NCI-H748 treated with DMSO at 0.1 percent for 48 hours (cell line): ENCODE measurements around the gene USP17L18.
"Not testable (repeated sequence)": the region's sequence is repeated elsewhere in the genome, so short reads cannot be mapped to it uniquely, and the experiment has no call there.

Source experiments
- DNase-seq: peaks from one replicate; lab custom pipeline; 2025; lab: John Stamatoyannopoulos, UW

The USP17L18 gene

DNA sequence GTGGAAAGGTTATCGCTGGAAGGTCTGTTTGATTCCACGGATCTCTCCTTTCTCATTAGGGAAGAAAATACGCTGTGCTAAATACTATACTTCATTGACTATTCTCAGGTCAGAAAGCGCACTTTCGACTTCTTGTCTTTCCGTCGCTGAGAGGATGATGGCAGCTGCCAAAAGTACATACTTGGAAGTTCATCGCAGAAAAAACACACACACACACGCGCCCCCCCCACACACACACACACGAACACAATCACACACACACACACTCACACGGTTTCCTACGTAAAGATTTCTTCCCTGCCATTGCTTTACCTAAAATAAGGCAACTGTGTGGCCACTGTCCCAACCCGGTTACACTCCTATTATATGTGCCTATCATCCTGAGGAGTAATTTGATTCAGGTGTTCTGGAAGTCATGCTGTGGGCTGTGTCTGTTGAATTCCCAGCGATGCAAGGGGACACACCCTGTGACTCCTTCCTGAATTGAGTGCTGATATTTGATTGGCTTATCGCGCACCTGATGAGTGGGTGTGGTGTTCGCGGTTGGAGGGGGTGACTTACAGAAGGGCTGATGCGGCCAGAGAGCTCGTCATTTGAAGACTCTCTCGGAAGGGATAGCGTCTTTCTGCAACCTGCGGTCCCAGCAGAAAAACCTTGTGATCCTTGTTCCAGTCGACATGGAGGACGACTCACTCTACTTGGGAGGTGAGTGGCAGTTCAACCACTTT, at the start of gene USP17L18:
TSS of gene USP17L18 (plus strand) at position 678 of the 728 bp plus-strand sequence. CDS start at position 678, 0 bp downstream.
- DNase-seq, result not testable (repeated sequence)

- DNase-seq, result not testable (repeated sequence)
Observed at GRCh38 chr4:9210357-9210756, 38.1 kb upstream of the USP17L18 start, which contains the start of gene USP17L10. Gene USP17L10, plus strand, starts transcription at chr4:9210657. Its CDS starts 0 bp downstream, at chr4:9210657.

DNA sequence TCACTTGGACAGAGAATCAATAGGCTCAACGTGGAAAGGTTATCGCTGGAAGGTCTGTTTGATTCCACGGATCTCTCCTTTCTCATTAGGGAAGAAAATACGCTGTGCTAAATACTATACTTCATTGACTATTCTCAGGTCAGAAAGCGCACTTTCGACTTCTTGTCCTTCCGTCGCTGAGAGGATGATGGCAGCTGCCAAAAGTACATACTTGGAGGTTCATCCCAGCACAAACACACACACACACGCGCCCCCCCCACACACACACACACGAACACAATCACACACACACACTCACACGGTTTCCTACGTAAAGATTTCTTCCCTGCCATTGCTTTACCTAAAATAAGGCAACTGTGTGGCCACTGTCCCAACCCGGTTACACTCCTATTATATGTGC, 33.7 kb upstream of the USP17L18 start:
- DNase-seq, result not testable (repeated sequence)

DNA sequence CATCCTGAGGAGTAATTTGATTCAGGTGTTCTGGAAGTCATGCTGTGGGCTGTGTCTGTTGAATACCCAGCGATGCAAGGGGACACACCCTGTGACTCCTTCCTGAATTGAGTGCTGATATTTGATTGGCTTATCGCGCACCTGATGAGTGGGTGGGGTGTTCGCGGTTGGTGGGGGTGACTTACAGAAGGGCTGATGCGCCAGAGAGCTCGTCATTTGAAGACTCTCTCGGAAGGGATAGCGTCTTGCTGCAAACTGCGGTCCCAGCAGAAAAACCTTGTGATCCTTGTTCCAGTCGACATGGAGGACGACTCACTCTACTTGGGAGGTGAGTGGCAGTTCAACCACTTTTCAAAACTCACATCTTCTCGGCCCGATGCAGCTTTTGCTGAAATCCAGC, 33.3 kb upstream of the USP17L18 start, which contains the start of gene USP17L11:
TSS of gene USP17L11 (plus strand) at position 301 of the 400 bp plus-strand sequence. CDS start at position 301, 0 bp downstream.
- not testable (repeated sequence) for DNase-seq

GRCh38 chr4:9219852-9220251, 28.6 kb upstream of the USP17L18 start, which contains the start of gene USP17L12:
Gene USP17L12, plus strand, starts transcription at chr4:9220152. Its CDS starts 0 bp downstream, at chr4:9220152.
- not testable (repeated sequence) for DNase-seq

DNA sequence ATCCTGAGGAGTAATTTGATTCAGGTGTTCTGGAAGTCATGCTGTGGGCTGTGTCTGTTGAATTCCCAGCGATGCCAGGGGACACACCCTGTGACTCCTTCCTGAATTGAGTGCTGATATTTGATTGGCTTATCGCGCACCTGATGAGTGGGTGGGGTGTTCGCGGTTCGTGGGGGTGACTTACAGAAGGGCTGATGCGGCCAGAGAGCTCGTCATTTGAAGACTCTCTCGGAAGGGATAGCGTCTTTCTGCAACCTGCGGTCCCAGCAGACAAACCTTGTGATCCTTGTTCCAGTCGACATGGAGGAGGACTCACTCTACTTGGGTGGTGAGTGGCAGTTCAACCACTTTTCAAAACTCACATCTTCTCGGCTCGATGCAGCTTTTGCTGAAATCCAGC, 23.8 kb upstream of the USP17L18 start, which contains the start of gene USP17L13:
TSS of gene USP17L13 (plus strand) at position 301 of the 400 bp plus-strand sequence. CDS start at position 301, 0 bp downstream.
- not testable (repeated sequence) for DNase-seq

- DNase-seq, result not testable (repeated sequence)
Observed at GRCh38 chr4:9230249-9230648, 18.2 kb upstream of the USP17L18 start.

GRCh38 chr4:9234085-9234484, 14.3 kb upstream of the USP17L18 start, which contains the start of gene USP17L15:
Gene USP17L15, plus strand, starts transcription at chr4:9234385. Its CDS starts 0 bp downstream, at chr4:9234385.
- DNase-seq, result not testable (repeated sequence)

- DNase-seq, result not testable (repeated sequence)
Observed at GRCh38 chr4:9238461-9238860, 10.0 kb upstream of the USP17L18 start.

GRCh38 chr4:9243579-9243978, 4.9 kb upstream of the USP17L18 start, which contains the start of gene USP17L17:
Gene USP17L17, plus strand, starts transcription at chr4:9243879. Its CDS starts 0 bp downstream, at chr4:9243879.
- not testable (repeated sequence) for DNase-seq

GRCh38 chr4:9253078-9253477, 4.6 kb downstream of the USP17L18 start, which contains the start of gene USP17L19:
Gene USP17L19, plus strand, starts transcription at chr4:9253378. Its CDS starts 0 bp downstream, at chr4:9253378.
- not testable (repeated sequence) for DNase-seq

DNA sequence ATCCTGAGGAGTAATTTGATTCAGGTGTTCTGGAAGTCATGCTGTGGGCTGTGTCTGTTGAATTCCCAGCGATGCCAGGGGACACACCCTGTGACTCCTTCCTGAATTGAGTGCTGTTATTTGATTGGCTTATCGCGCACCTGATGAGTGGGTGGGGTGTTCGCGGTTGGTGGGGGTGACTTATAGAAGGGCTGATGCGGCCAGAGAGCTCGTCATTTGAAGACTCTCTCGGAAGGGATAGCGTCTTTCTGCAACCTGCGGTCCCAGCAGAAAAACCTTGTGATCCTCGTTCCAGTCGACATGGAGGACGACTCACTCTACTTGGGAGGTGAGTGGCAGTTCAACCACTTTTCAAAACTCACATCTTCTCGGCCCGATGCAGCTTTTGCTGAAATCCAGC, 9.4 kb downstream of the USP17L18 start, which contains the start of gene USP17L20:
TSS of gene USP17L20 (plus strand) at position 301 of the 400 bp plus-strand sequence. CDS start at position 301, 0 bp downstream.
- DNase-seq, result not testable (repeated sequence)

DNA sequence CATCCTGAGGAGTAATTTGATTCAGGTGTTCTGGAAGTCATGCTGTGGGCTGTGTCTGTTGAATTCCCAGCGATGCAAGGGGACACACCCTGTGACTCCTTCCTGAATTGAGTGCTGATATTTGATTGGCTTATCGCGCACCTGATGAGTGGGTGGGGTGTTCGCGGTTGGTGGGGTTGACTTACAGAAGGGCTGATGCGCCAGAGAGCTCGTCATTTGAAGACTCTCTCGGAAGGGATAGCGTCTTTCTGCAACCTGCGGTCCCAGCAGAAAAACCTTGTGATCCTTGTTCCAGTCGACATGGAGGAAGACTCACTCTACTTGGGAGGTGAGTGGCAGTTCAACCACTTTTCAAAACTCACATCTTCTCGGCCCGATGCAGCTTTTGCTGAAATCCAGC, 14.1 kb downstream of the USP17L18 start, which contains the start of gene USP17L21:
TSS of gene USP17L21 (plus strand) at position 301 of the 400 bp plus-strand sequence. CDS start at position 301, 0 bp downstream.
- not testable (repeated sequence) for DNase-seq

DNA sequence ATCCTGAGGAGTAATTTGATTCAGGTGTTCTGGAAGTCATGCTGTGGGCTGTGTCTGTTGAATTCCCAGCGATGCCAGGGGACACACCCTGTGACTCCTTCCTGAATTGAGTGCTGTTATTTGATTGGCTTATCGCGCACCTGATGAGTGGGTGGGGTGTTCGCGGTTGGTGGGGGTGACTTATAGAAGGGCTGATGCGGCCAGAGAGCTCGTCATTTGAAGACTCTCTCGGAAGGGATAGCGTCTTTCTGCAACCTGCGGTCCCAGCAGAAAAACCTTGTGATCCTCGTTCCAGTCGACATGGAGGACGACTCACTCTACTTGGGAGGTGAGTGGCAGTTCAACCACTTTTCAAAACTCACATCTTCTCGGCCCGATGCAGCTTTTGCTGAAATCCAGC, 18.9 kb downstream of the USP17L18 start, which contains the start of gene USP17L22:
TSS of gene USP17L22 (plus strand) at position 301 of the 400 bp plus-strand sequence. CDS start at position 301, 0 bp downstream.
- not testable (repeated sequence) for DNase-seq

GRCh38 chr4:9271719-9272118, 23.3 kb downstream of the USP17L18 start:
- not testable (repeated sequence) for DNase-seq
